ENCODE data around the gene ALOX15.

- TF ChIP-seq CTCF (IDR thresholded peaks at IDR 0.05; ENCODE audit: borderline replicate concordance, extremely low read depth, low read length, poor library complexity, severe bottlenecking) (no peak), EZH2 (IDR thresholded peaks at IDR 0.05; ENCODE audit: borderline replicate concordance, low read depth, low read length, severe bottlenecking) (no peak)
Measured at GRCh38 chr17:4642286-4642685, 808 bp upstream of the ALOX15 start.
